Fibroblast of pulmonary artery (primary cell): ENCODE measurements around the gene SYPL2.

ENCODE experiments used
- DNase-seq: peaks from one replicate; pipeline ENCODE4 v3.0.0-alpha.2; 2010; ENCODE audit warnings: low read depth
- H3K4me3 ChIP-seq: replicated peaks from 2 replicates; pipeline ENCODE4 v1.5.1; 2011; ENCODE audit warnings: low read depth, mild to moderate bottlenecking, control low read depth, low read length, moderate library complexity
- CTCF ChIP-seq: IDR thresholded peaks from 2 replicates; pipeline ENCODE4 v1.5.1; 2011; ENCODE audit warnings: mild to moderate bottlenecking, control low read depth, low read length, inconsistent platforms; ENCODE audit errors: missing control alignments

The SYPL2 gene

GRCh38 chr1:109466452-109467300 lies at the start of gene SYPL2:
Gene SYPL2, plus strand, starts transcription at chr1:109466546. Its CDS starts 298 bp downstream, at chr1:109466844.
- no peak for TF ChIP-seq CTCF
- H3K4me3 ChIP-seq = peak within 1 kb of the TSS; percentile 40
- DNase-seq = no peak

GRCh38 chr1:109423498-109423897 lies 42.8 kb upstream of the SYPL2 start:
- no peak for TF ChIP-seq CTCF
- H3K4me3 ChIP-seq = no peak overlapping the region
- no peak for DNase-seq

- no peak for TF ChIP-seq CTCF
- peak; percentile 38 for DNase-seq
Observed at GRCh38 chr1:109425391-109426280, 40.7 kb upstream of the SYPL2 start.

GRCh38 chr1:109426281-109427170 lies 39.8 kb upstream of the SYPL2 start, which contains the start of gene PSMA5:
Gene PSMA5, minus strand, starts transcription at chr1:109426448. Its CDS starts 118 bp downstream, at chr1:109426330.
- peak; percentile 100 for DNase-seq
- H3K4me3 ChIP-seq = peak within 1 kb of the TSS; percentile 97
- TF ChIP-seq CTCF = no peak

More at GRCh38 chr1:109425391-109426280, 40.7 kb upstream of the SYPL2 start:
- H3K4me3 ChIP-seq = peak overlapping the region; percentile 97

- peak overlapping the region; percentile 97 for H3K4me3 ChIP-seq
- DNase-seq = peak; percentile 16
- no peak for TF ChIP-seq CTCF
Observed at GRCh38 chr1:109427171-109427467, 39.2 kb upstream of the SYPL2 start.

GRCh38 chr1:109432336-109432735 lies 34.0 kb upstream of the SYPL2 start:
- no peak for TF ChIP-seq CTCF
- DNase-seq = no peak
- no peak overlapping the region for H3K4me3 ChIP-seq
